Eye (tissue), 1 donor: ENCODE measurements around the gene P2RY6.

Source experiments
- DNase-seq: peaks from one replicate; pipeline ENCODE4 v3.0.0-alpha.2; 2015

Gene P2RY6

DNA sequence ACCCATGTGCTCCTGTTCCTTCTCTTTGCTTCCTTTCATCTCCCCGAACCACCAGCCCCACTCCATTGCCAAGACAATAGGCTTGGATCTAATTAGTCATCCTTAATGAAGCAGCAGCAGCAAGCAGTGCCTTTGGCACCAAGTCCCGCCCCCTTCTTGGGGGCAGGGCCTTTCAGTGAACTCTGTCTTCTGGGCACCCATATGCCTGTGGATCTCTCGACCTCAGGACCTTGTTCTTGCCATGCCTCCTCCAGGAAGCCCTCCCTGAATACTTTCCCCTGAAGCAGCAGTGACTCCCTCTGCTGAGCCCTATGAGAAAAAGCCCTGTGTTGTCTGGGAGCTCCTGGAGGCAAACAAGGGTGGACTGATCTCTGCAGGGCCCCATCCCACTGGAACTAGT, 68.0 kb downstream of the P2RY6 start:
- no peak for DNase-seq

DNA sequence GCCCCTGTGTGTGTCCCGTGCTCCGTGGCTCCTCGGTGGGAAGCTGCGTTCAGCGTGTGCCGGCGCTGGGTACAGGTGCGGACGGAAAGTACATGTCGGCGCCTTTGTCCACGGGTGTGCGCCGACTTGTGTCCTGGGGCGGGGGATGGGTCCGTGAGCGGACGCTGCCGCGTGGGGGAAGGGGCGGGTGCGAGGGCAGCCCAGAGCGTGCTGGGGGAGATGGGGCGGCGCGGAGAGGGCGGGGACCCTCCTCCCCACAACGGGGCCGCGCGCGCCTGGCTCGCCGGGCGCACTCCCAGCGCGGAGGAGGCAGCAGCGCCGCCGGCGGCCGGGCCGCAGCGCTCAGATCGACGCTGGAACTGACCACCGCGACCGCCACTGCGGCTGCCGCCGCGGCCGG, 70.5 kb downstream of the P2RY6 start:
- peak; percentile 61 for DNase-seq

DNA sequence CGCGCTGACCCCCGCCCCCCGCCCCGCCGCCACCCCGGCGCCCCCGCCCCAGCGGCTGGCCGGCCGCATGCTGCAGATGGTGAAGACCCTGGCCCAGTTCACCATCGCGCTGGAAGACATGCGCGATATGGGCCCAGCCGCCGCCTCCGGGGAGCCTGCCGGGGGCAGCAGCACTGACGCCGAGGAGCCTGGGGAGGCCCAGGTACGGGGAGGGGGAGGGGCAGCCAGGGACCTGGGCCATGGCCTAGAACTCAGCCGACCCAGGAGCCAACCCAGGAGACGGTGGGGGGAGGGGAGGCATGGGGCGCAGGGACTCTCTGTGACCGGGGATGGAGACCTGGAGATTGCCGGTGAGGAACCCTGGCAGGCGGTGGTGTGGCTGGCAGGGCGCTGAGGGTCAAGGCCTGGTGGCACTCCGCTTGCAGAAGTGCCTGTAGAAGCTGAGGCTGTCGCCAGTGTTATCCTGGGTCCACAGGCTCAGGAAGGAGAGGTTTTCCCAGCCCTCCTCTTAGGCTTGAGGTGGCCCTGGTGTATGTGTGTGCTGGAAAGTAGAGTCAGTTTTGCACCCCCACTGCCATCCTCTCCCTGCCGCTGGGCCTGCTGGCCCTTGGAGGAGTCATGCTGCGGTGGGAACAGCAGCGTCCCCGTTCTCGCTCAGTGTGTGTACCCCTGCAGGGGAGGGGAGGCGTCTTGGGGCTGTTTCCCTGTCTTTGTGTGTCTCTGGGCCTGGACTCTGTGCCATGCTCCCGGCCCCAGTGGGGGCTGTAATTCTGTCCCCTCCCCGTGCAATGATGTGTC, 71.1 kb downstream of the P2RY6 start:
- peak; percentile 54 for DNase-seq

GRCh38 chr11:73344191-73344607, 72.1 kb downstream of the P2RY6 start:
- peak; percentile 46 for DNase-seq

DNA sequence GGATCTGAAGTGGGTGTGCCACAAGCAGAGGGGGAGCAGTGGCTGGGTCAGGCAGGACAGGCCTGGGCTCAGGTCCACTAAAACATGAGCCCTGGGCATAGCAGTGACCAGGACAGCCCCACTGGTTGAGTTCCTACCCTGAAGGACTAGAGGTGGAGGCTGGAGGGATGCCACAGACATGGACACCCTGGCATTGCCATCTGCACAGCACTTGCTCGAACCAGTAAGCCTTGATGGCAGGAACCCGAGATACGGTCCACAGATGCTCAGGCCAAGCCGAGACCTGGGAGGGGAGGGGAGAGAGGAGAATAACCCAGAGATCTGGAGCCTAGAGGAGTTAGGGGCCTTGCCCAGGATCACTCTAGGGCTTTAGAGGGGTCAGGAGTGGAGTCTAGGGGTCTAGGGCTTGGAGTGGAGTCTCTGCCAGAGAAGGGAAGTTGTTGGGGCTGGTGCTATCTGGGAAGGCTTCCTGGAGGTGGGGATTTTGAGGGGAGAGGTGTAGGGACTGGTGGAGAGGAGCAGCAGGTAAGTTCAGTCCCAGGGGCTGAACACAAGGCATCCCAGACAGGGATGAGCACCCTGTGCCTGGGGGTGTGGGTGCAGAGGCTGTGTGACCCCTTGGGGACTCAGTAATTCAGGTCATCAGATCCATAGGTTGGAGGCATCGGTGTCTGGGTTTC, 73.5 kb downstream of the P2RY6 start:
- DNase-seq = no peak

GRCh38 chr11:73346186-73346935, 74.2 kb downstream of the P2RY6 start:
- DNase-seq = no peak

DNA sequence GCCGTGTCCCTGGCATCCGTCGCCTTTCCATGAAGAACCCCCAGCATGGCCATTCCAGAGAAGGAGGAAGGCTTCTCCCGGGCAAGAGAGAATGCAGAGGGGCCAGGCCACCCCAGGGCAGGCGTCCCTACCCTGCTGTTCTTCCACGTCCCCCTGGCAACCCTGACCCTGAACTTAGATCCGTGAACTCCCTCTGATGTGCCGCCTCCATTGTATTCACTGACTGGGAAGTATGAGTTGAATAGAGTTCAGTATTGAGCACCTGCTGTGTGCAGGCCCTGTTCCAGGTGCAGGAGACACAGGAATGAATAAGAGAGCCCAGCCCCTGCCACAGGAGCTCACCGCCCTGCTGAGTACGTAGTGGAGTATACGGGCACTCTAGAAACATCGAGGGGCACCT, 74.9 kb downstream of the P2RY6 start:
- DNase-seq = no peak
